HFFc6 (cell line): Measurements from ENCODE around the gene PATJ. TPM values are rescaled to one million over a fixed set of nuclear protein-coding genes. Genes with fewer than 3 reads are reported as not detected.

ENCODE experiments used
- DNase-seq: peaks from one replicate; pipeline ENCODE4 v3.0.0-alpha.2; 2018
- H3K27ac Mint-ChIP-seq: 2 replicates; pipeline ENCODE4 v1.8.0; 2020; ENCODE audit warnings: mild to moderate bottlenecking, mixed read lengths
- H3K27me3 Mint-ChIP-seq: 2 replicates; pipeline ENCODE4 v1.8.0; 2021; ENCODE audit warnings: mild to moderate bottlenecking, moderate library complexity, mixed read lengths; ENCODE audit not compliant: insufficient read depth
- H3K36me3 Mint-ChIP-seq: 2 replicates; pipeline ENCODE4 v1.8.0; 2021; ENCODE audit warnings: low read depth, mixed read lengths
- H3K4me1 Mint-ChIP-seq: 2 replicates; pipeline ENCODE4 v1.8.0; 2020; ENCODE audit warnings: low read depth, mixed read lengths
- H3K4me3 Mint-ChIP-seq: 2 replicates; pipeline ENCODE4 v1.8.0; 2020; ENCODE audit warnings: mild to moderate bottlenecking, moderate library complexity, mixed read lengths
- H3K9me3 Mint-ChIP-seq: 2 replicates; pipeline ENCODE4 v1.8.0; 2020; ENCODE audit warnings: mild to moderate bottlenecking, mixed read lengths
- total RNA-seq, 6 experiments: library from RNA; stranded (reverse); fragmentation: NEBNext Ultra II Directional; extraction: Animal tissue kit (Norgen Biotek cat#: 25700); gene quantifications; 2 replicates in 1 of 6; 3 replicates in 5 of 6; pipeline ENCODE4 v1.2.3, GENCODE V29; 2021
- TF ChIP-seq, protein P1 (sequence below): fragments of 200-600 bp; sonication (generic); IDR thresholded peaks from 2 replicates; pipeline ENCODE4 v1.5.0; 2021; ENCODE audit warnings: antibody characterized with exemption, mild to moderate bottlenecking

Gene PATJ
- total RNA-seq, 6 experiments from 2014 or later = 4.7 to 8.0 (median 5.7) TPM

DNA sequence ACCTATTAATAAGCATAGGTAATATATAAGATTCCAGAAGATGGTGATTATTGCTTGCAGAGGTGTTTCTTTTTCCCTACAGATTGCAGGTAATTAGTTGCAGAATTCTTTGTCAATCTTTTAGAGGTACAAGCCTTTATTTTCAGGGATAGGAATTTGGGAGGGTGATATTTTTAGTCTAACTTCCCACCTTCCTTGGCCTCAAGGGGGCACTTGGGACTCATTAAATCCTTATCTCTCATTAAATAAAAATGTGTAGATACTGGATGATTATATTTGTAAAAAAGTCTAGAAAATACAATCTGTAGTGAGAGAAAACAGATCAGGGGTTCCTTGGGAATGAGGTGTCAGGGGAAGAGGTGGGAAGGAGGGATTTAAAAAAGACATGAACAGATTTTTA lies 179.2 kb downstream of the PATJ start:
- Mint-ChIP-seq H3K4me3 (no peak overlapping the region), H3K9me3 (no peaks in the 10 kb centered on the region; the same call in 1 of the 2 replicates), H3K27ac (no peak overlapping the region), H3K36me3 (no peaks in the 10 kb centered on the region), H3K27me3 (no peaks in the 10 kb centered on the region; the same call in 1 of the 2 replicates), H3K4me1 (no peaks in the 10 kb centered on the region)
- DNase-seq = no peak
- TF ChIP-seq, protein P1, sequence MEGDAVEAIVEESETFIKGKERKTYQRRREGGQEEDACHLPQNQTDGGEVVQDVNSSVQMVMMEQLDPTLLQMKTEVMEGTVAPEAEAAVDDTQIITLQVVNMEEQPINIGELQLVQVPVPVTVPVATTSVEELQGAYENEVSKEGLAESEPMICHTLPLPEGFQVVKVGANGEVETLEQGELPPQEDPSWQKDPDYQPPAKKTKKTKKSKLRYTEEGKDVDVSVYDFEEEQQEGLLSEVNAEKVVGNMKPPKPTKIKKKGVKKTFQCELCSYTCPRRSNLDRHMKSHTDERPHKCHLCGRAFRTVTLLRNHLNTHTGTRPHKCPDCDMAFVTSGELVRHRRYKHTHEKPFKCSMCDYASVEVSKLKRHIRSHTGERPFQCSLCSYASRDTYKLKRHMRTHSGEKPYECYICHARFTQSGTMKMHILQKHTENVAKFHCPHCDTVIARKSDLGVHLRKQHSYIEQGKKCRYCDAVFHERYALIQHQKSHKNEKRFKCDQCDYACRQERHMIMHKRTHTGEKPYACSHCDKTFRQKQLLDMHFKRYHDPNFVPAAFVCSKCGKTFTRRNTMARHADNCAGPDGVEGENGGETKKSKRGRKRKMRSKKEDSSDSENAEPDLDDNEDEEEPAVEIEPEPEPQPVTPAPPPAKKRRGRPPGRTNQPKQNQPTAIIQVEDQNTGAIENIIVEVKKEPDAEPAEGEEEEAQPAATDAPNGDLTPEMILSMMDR = peak; percentile 45; the same call in 1 of the 2 replicates

DNA sequence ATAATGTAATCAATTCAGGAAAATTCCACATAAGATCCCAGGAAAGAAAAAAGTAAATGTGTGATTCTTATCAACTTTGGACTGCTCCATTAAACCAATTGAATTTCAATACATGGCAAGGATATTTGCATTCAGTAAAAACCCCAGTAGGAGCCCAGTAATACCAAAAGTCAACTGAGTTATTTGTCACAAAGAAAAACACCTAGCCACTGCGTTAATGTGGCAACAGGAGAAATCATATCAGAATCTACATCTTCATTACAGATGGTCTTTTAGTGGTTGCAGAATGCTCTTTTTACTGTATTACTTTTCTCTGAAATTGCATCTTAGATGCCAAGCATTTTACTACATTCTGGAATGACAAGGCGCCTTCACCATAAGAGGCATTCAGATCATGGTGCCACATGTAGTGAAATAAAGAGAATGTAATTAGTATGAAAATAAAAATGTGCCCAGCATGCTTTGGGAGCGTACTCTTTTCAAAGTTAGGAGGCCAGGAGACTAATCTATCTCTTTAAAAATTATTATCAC lies 180.7 kb downstream of the PATJ start:
- Mint-ChIP-seq H3K36me3 (no peaks in the 10 kb centered on the region), H3K27me3 (no peaks in the 10 kb centered on the region; the same call in 1 of the 2 replicates), H3K27ac (no peak overlapping the region), H3K4me1 (no peaks in the 10 kb centered on the region), H3K4me3 (no peak overlapping the region), H3K9me3 (no peaks in the 10 kb centered on the region; the same call in 1 of the 2 replicates)
- TF ChIP-seq, protein P1 = no peak
- DNase-seq = no peak

DNA sequence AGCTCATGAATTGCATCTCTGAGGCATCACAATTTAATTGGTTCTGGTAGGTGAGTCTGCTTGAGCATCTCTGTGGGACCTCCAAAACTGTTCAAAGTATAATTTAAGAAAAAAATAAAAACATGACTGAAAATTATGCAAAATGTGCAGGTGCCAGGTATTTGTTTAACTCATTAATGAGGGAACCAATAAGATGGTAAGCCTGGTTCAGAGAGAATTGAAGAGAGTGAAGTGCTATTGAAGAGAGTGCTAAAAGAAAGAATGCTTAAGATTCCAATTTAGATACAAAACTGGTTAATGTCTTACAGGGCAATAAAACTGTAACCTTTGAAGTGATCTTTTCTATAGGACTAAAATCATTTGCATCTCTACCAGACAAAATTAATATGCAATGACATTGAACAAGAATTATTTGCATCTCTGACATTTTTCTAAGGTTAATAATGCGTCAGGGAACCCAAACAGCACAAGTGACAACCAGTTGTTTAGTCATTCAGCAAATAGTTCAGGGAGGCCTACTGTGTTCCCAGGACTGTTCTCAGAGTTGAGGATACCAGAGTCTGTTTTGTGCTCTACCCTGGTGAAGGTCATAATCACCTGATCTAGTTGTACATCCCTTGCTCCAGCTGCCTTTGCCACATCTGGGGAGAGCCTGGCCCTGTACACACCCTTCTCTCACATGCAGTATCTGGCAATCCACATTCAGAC lies 183.5 kb downstream of the PATJ start:
- TF ChIP-seq, protein P1 = no peak
- H3K27me3 Mint-ChIP-seq = no peaks in the 10 kb centered on the region; the same call in 1 of the 2 replicates
- H3K27ac Mint-ChIP-seq = no peak overlapping the region
- DNase-seq = no peak
- H3K9me3 Mint-ChIP-seq = no peaks in the 10 kb centered on the region; the same call in 1 of the 2 replicates
- H3K36me3 Mint-ChIP-seq = no peaks in the 10 kb centered on the region
- no peak overlapping the region for H3K4me3 Mint-ChIP-seq
- H3K4me1 Mint-ChIP-seq = no peaks in the 10 kb centered on the region

DNA sequence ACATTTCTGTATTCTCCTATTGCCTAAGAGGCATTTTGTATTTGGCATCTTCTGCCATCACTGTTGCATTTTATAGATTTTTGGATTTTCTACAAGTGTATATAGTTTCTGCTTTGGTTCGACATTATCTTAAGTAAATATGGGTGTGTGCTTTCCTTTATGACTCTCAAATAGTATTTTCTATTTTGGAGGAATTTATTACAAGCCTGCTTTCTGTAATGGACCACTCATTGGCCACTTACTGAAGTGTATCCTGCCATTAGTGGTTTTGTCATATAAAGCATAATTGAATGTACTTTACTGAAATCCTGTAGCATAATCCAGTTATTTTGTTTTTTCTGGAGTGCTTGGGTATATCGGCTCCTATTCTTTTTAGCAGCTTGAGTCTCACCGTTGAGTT lies 184.3 kb downstream of the PATJ start:
- Mint-ChIP-seq H3K27ac (no peak overlapping the region), H3K4me1 (no peaks in the 10 kb centered on the region), H3K36me3 (no peaks in the 10 kb centered on the region), H3K4me3 (no peak overlapping the region), H3K9me3 (no peaks in the 10 kb centered on the region; the same call in 1 of the 2 replicates), H3K27me3 (no peaks in the 10 kb centered on the region)
- DNase-seq = no peak
- TF ChIP-seq, protein P1 = no peak

DNA sequence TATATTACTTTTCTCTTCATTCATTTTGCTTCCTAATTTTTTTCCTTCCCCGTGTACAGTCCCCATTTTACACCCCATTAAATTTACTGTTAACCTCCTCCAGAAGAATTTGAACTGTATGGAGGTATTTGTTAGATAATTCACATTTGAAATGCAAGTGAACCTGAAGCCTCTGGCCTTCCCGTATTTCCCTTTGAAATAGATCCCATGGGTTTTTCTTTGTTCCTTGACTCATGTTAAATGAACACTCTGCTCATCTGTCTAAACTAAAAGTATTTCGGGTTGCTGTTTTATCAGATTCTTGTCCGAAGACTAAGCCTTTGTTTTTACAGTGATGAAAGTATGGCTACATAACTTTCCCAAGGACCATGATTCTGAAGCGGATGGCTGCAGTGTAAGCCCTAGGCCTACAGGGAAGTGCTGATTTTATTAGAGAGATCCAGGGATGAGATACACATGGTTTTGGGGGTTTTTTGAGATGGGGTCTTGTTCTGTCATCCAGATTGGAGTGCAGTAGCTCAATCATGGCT lies 187.9 kb downstream of the PATJ start:
- H3K4me3 Mint-ChIP-seq = no peak overlapping the region
- H3K27ac Mint-ChIP-seq = no peak overlapping the region
- H3K9me3 Mint-ChIP-seq = no peaks in the 10 kb centered on the region; the same call in 1 of the 2 replicates
- H3K27me3 Mint-ChIP-seq = no peaks in the 10 kb centered on the region
- DNase-seq = no peak
- no peaks in the 10 kb centered on the region for H3K4me1 Mint-ChIP-seq
- TF ChIP-seq, protein P1 = no peak
- H3K36me3 Mint-ChIP-seq = no peaks in the 10 kb centered on the region
